GM12801 (cell line): Measurements from ENCODE around the gene GOSR2.

Experiments
- CTCF ChIP-seq: IDR thresholded peaks from one replicate; pipeline ENCODE4 v1.5.1; 2011; ENCODE audit warnings: control low read depth; ENCODE audit not compliant: insufficient read length; ENCODE audit errors: extremely low read depth

GOSR2 gene

GRCh38 chr17:46935658-46936266 lies 12.8 kb downstream of the GOSR2 start:
- no peak for TF ChIP-seq CTCF

DNA sequence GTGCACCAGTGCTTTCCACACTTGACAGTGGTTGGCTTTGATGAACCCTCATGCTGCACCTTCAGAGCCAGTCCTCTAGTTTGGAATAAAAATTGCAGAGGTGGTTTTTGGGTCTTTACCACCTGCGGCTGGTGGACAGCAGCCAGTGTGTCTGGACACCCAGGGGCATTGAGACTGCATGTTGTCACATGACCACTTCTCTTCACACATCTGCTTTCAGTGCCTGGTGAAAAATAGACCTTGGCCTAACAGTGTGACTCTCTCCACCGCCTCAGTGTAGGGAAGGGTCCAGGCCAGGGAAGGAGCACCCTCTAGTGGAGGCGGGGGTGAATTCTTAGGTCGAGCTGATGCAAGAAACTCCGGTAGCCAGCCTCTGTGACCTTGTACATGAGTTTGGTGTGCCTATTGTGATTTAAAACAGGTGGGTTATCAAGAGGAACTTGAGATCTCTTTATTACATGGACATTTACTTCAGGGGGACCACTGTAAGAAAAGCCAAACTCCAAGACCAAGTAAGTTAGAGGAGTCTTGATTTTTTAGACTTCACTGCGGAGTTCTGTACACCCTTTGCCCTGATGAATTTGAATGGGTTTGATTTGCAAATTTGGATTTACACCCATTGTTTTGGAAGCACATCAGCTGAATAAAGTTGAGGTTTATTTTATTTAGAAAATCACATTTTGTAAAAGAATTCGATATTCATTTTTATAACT lies 17.9 kb downstream of the GOSR2 start:
- peak; percentile 71 for TF ChIP-seq CTCF

DNA sequence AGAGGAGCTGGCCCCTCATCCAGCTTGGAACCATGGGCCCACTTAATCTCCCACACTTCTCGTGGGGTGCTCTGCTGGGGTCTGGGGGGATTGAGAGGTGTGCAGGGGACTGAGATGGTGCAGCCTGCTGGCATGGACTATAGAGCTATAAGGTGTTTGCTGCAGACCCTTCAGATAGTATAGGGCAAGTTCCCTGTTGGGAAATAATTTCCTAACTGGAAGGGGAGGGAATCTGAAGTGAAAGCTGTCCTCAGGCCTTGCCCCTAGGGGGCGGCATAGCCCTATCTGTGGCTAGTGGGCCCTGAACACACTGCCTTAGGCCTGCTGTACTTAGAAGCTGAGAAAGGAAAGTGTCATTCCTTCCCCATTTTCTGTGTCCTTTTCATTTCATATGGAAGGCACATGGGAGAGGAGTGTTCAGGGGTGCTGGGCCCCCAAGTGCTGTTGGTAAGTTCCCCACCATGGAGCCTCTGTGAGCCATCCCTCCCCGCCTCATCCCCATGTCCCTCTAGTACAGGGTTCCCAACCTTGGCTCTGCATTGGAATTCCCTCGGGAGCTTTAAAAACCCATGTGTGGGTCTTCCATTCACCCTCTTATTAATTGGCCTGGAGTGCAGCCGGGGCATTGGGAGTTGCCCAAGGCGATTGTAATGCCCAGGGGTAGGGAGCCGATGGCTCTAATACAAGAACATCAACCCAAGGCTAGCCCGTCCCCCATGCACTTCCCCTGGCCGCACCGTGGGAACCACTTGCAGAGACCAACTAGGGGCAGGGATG lies 19.7 kb downstream of the GOSR2 start:
- TF ChIP-seq CTCF = no peak

DNA sequence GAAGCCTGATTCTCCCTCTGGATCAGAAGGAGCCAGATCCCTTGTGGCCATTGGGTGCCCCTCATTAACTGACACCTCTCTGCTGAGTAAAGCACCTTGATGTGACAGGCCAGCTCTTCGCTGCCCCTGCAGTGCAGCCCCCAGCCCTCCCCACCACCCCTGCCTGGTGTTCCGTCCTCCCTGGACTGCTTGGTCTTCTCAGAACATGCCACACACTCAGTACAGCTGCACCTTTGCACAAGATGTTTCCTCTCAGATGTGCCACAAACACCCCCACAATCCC lies 20.2 kb downstream of the GOSR2 start:
- no peak for TF ChIP-seq CTCF

- no peak for TF ChIP-seq CTCF
Observed at GRCh38 chr17:46943501-46944393, 20.8 kb downstream of the GOSR2 start.

GRCh38 chr17:46944931-46945330 lies 22.0 kb downstream of the GOSR2 start:
- no peak for TF ChIP-seq CTCF

GRCh38 chr17:46947216-46947615 lies 24.3 kb downstream of the GOSR2 start:
- TF ChIP-seq CTCF = no peak
